NCI-H146 (cell line): ENCODE data around the gene MYO7B.

Source experiments
- DNase-seq: peaks from one replicate; lab custom pipeline; 2025; lab: John Stamatoyannopoulos, UW

MYO7B gene

GRCh38 chr2:127681976-127682857 lies 146.7 kb downstream of the MYO7B start:
- no peak for DNase-seq

- DNase-seq = no peak
These were observed 147.6 kb downstream of the MYO7B start for GRCh38 chr2:127683056-127683455.

GRCh38 chr2:127683757-127684156 lies 148.3 kb downstream of the MYO7B start:
- no peak for DNase-seq

GRCh38 chr2:127685410-127686080 lies 150.1 kb downstream of the MYO7B start:
- DNase-seq = no peak
